Left cardiac atrium (tissue), 4 donors: ENCODE results near the gene RAI14. TPM values are rescaled to one million over a fixed set of nuclear protein-coding genes. Genes with fewer than 3 reads are reported as not detected.

Experiments
- ATAC-seq, 2 donors: fragments of 200-7000 bp; cut with Tn5 transposase; one replicate each; pipeline ENCODE4 v1.9.1; 2020; ENCODE audit warnings: mild to moderate bottlenecking in 2 of 2, moderate library complexity in 2 of 2
- DNase-seq: peaks from one replicate; pipeline ENCODE4 v3.0.0-alpha.2; 2020
- intact Hi-C, 2 donors: fragments of 100-400 bp; cut with DNase I; formaldehyde crosslinking; loops; one replicate each; pipeline versions ENCODE4 v1.14.1 to v1.15.1; 2022 to 2023
- total RNA-seq, 2 donors: library from RNA; stranded (reverse); fragmentation: NEBNext Ultra II Directional; extraction: Animal tissue kit (Norgen Biotek cat#: 25700); gene quantifications; one replicate each; pipeline ENCODE4 v1.2.1, GENCODE V29; 2021
- donor health status: DM: no; HTN: yes; CAD: no.
- donor health status: DM: no; HTN: yes; CAD: no; lungs with severe emphysema.
- donor health status: DM: yes; HTN: yes; CAD: no.
- donor health status: Dilated cardiomyopathy.

The RAI14 gene
- total RNA-seq, 2 donors from 2014 or later, result 14.2 to 26.3 TPM

GRCh38 chr5:34632807-34633422 lies 23.2 kb upstream of the RAI14 start:
- ATAC-seq, result no peak
- intact Hi-C loops, result no loop called here
- no peak for DNase-seq

GRCh38 chr5:34639852-34640626 lies 16.1 kb upstream of the RAI14 start:
- ATAC-seq (no peak), DNase-seq (no peak)
- intact Hi-C loops, result no loop called here

GRCh38 chr5:34648039-34648839 lies 7.9 kb upstream of the RAI14 start:
- DNase-seq (no peak), ATAC-seq (no peak)
- intact Hi-C loops, result no loop called here

- intact Hi-C loops, result no loop called here
- ATAC-seq, result no peak
- no peak for DNase-seq
These were observed 7.3 kb upstream of the RAI14 start for GRCh38 chr5:34648840-34649158.

GRCh38 chr5:34651791-34652190 lies 4.3 kb upstream of the RAI14 start:
- intact Hi-C loops, result loop anchor here in 1 of 2 donors (5.0 to 10.0 kb wide), 3 partner anchors 34 to 183 kb away; partner anchors contain the start of gene TTC23L
- ATAC-seq (no peak), DNase-seq (no peak)

- no peak for ATAC-seq
- no peak for DNase-seq
- intact Hi-C loops, result loop anchor here in 1 of 2 donors (5.0 to 10.0 kb wide), 3 partner anchors 35 to 182 kb away; partner anchors contain the start of gene TTC23L
These were observed 3.7 kb upstream of the RAI14 start for GRCh38 chr5:34652466-34652865.

GRCh38 chr5:34652914-34653313 lies 3.2 kb upstream of the RAI14 start:
- intact Hi-C loops, result loop anchor here in 1 of 2 donors (5.0 to 10.0 kb wide), 3 partner anchors 36 to 182 kb away; partner anchors contain the start of gene TTC23L
- DNase-seq (no peak), ATAC-seq (no peak)

- intact Hi-C loops, result loop anchor here in 1 of 2 donors (5.0 to 10.0 kb wide), 3 partner anchors 36 to 181 kb away; partner anchors contain the start of gene TTC23L
- ATAC-seq, result no peak
- DNase-seq, result no peak
These were observed 2.4 kb upstream of the RAI14 start for GRCh38 chr5:34653708-34654107.

- ATAC-seq (peak; percentile 51 to 69), DNase-seq (peak; percentile 45)
- intact Hi-C loops, result loop anchor here in 1 of 2 donors (5.0 to 10.0 kb wide), 3 partner anchors 131 to 242 kb away; partner anchors contain the start of gene TTC23L
These were observed 655 bp upstream of the RAI14 start for GRCh38 chr5:34655354-34655991.

- ATAC-seq, result peak; percentile 16 to 62
- peak; percentile 30 for DNase-seq
- intact Hi-C loops, result loop anchor here in 1 of 2 donors (5.0 to 10.0 kb wide), 3 partner anchors 132 to 241 kb away; partner anchors contain the start of gene TTC23L
These were observed 659 bp downstream of the RAI14 start for GRCh38 chr5:34656700-34657273.

- ATAC-seq (peak; percentile 1 to 6), DNase-seq (peak; percentile 40)
- intact Hi-C loops, result loop anchor here in 1 of 2 donors (5.0 to 10.0 kb wide), 3 partner anchors 133 to 240 kb away; partner anchors contain the start of gene TTC23L
These were observed 1.3 kb downstream of the RAI14 start for GRCh38 chr5:34657274-34657921.

GRCh38 chr5:34657988-34658387 lies 1.9 kb downstream of the RAI14 start:
- no peak for DNase-seq
- no peak for ATAC-seq
- intact Hi-C loops, result loop anchor here in 1 of 2 donors (5.0 to 10.0 kb wide), 3 partner anchors 133 to 239 kb away; partner anchors contain the start of gene TTC23L

- DNase-seq (no peak), ATAC-seq (no peak)
- intact Hi-C loops, result loop anchor here in 1 of 2 donors (5.0 to 10.0 kb wide), 3 partner anchors 134 to 238 kb away; partner anchors contain the start of gene TTC23L
These were observed 3.0 kb downstream of the RAI14 start for GRCh38 chr5:34659168-34659567.

- ATAC-seq (no peak), DNase-seq (no peak)
- intact Hi-C loops, result no loop called here
These were observed 4.3 kb downstream of the RAI14 start for GRCh38 chr5:34660444-34660843.

GRCh38 chr5:34663771-34664496 lies 7.8 kb downstream of the RAI14 start:
- no peak for ATAC-seq
- DNase-seq, result no peak
- intact Hi-C loops, result no loop called here

GRCh38 chr5:34666392-34667080 lies 10.4 kb downstream of the RAI14 start:
- intact Hi-C loops, result no loop called here
- DNase-seq, result no peak
- ATAC-seq, result no peak

- intact Hi-C loops, result no loop called here
- ATAC-seq (no peak), DNase-seq (no peak)
These were observed 11.6 kb downstream of the RAI14 start for GRCh38 chr5:34667705-34668104.
